Measurements from ENCODE around the gene SOX13.

The SOX13 gene

DNA sequence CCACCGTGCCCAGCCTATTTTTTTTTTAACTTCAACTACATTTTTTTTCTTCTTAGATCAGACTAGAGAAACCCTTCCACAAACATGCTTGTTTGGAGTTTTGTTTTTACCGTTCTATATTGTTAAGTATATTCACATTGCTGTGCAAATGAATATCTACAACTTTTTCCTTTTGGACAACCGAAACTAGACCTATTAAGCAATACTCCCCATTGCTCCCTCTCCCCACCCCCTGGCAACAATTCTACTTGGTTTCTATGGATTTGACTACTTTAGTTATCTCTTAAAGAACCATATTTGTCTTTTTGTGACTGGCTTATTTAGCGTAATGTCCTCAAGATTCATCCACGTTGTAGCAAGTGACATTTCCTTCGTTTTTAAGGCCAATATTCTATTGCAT, 59.8 kb downstream of the SOX13 start:
- DNase-seq, result no peak

DNA sequence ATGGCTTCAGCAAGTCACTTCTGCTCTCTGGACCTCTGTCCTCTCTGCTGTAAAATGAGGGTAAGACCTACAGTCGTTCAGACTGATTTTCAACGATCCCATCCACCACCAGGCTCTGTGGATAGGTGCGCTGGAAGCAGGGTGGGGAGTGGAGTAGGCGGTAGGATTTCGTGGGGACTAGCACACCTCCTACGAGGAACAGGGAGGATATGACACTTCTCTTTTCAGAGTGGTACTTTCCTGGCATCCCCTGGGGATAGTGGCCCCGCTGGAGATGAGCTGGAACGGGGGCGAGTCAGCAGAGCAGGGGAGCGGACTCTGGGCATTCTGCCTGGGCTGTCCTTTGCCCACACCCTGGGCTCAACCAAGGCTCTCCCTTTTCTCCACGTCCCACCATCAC, 61.2 kb downstream of the SOX13 start:
- DNase-seq, result no peak

DNA sequence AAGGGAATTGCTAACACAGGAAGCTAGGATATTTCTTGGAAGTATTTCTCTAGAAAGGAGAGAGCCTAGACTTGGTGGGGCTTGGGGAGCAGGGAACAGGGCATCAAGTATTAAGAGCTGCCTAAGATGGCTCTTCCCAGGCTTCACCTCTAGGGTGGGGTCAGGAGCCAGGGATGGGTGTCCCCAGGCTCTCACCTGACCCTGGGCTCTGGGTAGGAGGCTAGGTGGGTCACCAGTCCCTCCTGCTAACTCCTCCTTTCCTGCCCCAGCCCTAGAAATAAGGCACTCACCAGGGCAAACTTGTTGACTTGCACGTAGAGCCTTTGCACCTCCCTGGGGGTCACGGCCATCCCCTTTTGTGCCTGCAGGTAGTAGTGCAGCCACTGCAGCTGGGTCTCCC, 63.9 kb downstream of the SOX13 start:
- DNase-seq, result no peak

DNA sequence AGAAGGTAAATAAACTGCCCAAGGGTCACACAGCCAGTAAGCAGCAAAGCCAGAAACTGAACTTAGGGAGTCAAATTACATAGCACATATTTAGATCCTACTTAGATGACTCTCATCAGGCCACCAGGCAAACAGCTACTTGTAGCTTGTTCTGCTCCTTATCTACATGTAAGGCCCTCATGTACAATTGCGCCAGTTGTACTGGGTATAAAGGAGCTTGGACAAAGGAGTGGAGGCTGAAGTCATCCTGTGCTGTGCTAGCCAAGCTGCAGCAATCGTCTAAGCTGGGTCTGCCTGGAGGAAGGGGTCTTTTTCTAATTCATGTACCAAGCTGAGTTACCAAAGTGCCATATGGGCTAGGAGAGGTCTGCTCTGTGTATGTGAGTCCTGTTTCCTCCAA, 66.2 kb downstream of the SOX13 start:
- no peak for DNase-seq

DNA sequence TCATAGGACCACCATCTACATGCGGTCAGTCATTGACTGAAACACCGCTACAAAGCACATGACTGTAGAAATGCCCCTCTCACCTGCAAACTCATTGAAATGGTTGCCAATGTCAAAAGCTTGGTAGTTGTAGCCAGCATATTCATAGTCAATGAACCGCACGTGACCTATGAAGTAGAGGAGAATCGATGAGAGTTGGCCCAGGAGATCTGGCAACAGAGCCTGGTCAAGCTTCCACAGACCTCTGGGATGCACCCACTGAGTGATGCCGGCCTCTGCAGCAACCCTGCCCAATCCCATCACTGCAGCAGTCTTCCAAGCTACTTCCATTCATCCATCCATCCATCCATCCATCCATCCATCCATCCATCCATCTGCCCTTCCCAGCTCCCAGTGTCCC, 67.0 kb downstream of the SOX13 start:
- no peak for DNase-seq

DNA sequence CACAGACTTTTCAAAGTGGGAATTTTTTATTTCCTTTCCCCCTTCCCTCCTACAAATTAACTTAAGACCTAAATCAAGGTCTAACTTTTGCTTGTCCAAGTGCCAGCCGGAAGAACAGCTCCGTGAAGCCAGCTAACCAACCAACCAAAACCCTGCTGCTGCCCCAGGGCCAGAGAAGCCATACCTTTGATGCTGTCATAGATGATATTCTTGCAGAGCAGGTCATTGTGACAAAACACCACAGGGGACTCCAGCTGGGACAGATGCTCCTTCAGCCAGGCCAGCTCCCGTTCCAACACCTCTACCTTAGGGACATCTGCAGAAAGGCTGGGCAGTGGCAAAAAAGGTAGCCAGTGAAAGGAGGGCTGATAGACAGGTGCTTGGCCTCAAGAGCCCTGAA, 68.2 kb downstream of the SOX13 start:
- DNase-seq, result no peak

DNA sequence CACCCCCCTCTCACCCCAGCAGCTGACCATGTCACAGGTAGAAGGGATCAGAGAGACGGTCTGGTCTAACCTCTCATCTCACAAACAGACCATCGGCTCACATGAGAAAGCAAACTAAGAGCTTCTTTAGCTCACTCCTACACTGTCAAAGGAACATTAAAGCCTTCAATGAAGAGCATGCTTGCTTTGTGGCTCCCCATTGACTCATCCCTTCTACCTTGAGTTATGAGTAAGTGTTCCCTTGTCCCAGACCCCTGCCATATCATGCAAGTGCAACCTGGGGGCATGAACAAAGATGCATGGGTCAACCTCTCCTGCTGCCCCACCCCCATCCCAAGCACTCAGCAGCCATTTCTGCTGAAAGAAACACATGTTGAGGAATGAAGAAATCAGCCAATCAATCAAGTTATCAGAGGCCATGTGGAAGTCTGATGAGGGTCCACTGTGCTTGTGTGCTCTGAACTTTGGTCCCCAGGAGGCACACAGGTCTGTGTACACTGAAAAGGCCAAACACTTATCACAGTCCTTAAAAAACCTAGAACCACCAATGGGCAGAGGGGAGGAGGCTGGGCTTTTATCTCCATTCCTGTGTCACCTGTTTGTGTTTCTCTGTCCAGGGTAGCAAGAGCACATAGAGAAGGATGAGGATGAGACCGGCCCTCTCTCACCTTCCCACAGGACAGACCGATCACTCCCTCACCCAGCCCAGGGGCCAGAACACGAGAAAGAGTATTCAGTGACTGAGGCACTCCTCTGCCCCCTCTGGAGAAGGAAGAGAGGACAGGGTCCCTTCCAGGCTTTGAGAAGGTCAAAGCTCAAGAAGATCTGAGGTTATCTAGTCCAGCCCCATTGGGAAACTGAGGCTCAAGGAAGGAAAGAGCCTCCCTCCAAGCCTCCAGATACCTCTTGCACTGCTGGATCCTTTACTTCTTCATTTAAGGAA, 69.4 kb downstream of the SOX13 start:
- no peak for DNase-seq

DNA sequence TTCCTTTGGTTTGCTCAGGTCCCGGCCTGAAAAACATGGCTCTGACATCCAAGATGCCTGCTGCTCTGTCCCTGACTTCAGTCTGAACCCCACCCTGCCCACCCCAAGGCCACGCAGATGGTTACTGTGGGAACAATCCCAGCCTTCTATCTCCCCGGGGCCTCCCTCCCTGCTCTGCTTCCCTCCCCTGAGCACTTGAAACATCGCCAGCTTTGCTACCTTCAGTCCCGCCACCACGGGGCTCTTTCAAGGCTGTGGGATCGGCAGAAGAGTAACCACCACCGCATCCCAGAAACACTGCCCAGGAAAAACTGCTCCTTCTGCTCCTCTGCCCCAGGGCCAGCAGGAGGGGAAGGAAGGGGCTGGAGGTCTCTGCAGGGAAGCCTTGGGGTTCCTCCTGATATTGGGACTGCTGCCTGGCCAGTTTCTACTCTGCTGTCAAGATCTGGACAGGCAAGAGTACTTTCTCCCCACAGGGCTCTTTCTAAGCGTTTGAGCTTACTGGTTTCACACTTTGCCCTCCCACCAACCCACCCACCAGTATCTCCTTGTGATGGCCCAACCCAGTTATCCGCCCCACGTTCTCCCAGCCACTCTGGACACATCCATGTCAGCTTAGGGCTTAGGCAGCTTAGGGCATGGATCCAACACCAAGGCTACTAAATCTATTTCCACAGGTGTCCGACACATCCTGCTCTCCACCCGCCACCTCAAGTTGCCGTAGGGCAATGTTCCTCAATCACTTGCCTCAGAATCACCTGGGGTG, 70.5 kb downstream of the SOX13 start:
- no peak for DNase-seq

DNA sequence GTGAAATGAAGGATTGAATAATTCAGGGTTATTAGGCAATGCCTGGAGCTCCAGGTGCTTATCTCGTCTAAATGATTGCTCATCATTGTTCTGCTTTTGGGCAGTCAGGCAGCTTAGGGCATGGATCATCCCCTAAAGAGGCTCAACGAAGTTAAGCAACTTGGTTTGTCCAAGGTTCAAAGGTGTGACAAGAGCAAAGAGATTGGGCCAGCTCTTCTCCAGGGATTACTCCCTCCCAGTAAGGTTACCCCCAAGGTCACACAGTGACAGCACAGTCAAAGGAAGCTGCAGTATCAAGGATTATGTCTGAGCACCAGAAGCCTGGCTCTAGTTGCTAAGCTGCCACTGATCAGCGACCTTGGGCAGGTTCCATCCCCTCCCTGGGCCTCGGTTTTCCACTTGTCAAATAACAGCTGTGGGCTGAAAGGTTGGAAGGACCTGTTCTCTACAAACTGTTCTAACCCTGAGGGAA, 72.2 kb downstream of the SOX13 start:
- no peak for DNase-seq

DNA sequence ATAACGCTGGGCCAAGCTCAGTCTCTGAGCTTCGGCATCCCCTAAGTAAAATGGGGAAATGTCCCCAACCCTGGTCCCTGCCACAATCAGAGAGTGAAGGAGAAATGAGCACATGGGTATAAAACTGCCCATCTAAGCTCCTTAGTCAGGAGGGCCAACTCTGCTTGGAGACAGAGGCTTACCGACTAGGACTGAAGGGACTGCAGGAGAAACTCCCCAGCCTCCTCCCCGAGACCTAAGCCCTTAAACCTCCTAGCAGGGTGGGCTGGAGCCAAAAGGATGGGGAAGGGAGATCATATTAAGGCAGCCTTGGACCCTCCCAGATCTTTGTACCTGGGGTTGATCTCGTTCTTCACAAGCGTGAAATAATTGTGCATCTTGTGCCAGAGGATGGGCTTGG, 73.4 kb downstream of the SOX13 start:
- DNase-seq, result no peak

DNA sequence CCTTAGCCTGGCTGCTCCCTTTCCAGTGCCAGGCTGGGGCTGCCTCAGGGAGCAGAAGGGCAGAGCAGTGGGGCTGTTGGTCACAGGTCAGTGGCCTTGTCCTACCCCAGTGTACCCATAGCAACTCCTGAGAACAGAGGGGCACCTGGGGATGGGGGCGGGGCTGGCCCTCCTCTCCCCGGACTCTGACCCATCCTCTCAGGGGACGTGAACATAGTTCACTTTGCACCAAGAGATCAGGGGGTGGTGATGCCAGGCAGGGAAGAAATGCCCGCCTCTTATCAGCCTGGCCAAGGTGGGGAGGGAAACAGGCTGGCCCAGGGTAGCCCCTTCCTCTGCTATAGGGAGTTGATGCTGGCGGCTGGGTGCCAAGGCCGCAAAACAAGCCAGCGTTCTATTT, 74.0 kb downstream of the SOX13 start:
- no peak for DNase-seq

DNA sequence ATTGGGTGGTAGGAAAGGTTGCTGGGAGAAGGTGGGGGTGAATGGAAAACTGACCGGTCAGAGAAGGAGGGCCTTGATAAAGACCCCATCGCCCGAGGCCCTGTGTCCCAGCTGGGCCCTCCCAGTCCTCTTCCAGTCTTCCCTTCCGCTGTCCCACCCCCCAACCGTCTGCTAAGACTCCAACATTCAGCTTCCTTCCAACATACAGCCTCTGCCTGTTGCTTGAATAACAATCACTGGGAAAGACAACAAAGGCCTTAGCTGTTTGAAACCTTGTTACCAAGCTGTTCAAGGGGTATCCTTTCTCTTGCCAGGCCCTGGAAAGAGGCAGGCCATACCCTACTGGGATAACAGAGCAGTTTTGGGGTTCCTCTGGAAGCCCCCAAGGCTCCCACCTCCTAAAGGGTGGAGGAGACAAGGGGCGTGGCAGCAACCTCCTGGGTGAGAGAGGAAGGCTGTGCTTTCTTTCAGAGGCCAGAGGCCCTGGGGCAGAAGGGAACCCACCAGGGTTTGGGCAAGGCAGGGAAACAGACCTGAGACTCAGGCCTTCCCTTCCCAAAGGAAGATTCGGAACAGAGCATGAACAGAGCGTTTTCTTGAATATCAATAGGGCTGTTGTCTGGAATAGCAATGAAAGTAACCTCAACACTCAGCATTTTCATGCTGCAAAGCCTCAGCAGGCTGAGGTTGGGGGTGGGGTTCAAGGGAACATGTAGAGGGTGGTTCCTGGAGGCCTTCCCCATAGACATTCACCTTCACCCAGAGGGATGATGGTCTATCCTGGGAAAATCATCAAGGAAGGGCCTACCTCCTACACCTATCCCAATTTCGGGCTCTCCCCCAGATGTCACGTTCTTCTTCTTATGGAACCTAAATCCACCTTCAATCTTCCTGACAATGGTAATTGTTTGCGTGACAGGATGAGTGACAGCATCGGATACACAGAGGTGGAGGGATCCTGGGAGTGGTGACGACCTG, 74.8 kb downstream of the SOX13 start:
- DNase-seq, result no peak

DNA sequence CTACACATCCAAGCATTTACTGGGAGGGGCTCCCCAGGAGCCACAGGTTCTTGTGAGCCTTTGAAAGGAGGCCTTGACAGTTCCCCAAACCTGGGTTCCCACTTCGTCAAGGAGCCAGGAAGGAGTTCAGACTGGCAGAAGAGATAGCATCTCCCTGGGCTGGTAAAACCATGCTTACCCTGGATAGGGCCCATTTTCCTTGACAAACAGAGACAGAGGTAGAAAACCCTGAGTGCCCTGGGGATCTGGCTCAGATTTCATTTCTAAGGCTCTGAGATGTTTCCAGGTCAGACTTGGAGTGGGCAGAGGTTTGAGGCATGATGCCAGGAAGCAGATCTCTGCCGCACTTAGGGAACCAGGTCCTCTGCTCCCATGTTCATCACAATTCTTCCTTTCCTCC, 76.2 kb downstream of the SOX13 start:
- no peak for DNase-seq

DNA sequence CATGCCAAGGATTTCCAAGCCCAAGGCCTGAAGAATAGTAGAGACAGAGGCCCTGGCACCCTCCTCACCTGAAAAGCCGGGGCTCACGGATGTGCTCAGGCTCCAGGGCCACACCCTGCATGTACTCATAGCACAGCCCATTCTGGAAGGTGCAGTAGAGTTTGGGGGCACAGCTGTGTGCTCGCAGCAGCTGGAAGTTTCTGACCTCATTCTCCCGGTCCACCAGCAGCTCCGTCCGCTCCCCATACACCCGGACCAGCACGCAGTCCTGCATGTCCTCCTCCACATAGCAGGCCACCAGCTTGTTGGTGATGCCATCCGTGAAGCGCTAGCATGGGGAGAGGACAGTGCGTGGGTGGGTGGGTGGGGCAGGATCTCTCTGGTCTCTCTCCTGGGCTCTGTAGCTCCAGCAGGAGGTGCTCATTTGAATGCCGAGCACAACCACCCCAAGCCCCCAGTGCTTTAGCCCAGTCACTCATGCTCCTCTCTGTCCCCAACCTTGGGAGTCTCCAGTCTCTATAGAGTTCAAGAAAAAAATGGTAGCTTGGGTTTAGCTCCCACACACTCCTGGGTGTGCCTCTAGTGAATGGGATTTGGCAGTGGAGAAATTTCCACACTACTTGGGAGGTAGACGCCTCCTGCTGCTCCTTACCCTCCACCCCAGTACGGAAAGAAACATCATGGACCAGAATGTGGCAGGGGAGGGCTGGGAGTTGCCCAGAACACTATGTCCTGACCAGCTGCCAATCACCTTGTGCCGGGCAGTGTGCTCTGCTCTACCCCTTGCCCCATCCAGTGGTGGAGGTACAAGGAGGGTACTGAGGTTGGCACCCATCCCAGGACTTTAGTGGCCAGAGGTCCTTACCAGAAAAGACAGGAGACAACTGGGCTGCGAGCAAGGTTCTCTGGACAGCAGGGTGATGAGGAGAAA, 77.0 kb downstream of the SOX13 start:
- no peak for DNase-seq

DNA sequence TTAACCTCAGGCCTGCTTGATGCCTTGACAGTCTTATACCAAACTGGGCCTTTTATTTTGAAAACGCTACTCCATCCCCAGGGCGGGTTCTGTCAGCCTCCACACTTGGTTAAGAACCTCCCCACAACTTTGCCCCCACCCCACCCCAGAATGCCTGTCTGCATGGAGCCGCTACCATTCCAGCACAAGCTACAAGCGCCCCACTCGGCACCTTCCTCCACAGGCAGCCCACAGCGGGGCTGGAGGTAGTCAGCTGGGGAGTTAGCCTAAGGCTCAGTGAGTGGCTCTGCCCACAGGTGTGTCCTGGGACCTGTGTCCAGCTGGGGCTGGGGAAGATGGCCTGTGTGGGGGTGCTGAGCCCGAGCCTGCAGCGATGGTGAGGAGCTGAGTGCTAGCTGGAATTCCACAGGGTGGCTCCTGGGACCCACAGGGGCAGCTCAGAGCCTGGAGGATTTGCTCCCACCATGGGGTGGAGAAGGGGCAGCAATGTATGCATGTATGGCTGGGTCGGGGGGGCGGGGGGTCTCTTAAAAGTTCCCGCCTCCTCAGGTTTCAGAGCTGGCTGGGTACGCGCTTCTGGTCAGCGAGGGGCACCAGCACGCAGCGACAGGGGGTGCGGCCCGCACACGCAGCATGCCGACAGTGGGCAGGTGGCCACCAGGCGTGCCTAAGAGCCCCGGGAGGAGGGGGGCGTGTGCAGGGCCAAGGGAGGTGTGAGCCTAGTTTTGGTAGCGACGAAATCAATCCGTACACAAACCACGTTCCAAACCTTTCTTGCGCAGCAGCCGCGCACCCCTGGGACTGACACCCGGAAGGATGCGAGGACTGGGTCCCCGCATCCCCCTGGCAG, 78.0 kb downstream of the SOX13 start:
- DNase-seq, result no peak

DNA sequence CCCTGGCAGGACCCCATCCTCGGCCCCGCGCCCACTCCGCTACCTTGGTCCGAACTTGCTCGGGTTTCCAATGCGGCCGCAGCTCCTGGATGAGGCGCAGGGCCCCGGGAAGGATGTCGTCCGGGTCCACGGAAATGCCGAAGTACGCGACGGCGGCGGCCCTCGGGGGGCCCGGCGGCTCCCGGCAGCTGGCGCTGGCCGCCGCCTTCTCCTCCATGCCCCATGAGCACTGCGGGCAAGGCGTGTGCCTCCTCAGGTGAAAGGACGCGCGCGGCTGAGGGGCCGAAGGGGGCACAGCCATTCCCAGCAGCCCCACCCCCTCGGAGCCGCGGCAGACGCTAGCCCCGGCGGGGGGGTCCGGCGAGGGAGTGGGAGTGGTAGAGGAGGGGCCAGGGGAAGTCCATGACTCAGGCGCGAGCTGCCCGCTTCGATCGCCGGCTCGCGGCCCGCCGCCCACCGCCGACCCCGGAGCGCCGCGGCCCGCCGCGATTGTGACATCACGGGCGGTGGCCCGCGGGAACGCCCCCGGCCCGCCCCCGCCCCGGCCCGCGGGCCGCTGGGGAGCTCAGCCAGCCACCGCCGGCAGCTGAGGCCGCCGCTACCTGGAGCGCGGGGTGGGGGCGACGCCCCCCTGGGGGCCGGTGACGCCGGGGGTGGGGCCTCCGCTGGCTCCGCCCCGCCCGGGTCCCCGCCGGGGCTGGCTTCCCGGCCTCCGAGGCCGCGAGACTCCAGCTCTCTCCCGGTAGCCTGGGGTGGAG, 78.8 kb downstream of the SOX13 start, which contains the start of gene ETNK2:
TSS of gene ETNK2 (minus strand) at position 493 of the 758 bp plus-strand sequence. CDS start at position 301, 192 bp downstream.
- DNase-seq, result no peak

DNA sequence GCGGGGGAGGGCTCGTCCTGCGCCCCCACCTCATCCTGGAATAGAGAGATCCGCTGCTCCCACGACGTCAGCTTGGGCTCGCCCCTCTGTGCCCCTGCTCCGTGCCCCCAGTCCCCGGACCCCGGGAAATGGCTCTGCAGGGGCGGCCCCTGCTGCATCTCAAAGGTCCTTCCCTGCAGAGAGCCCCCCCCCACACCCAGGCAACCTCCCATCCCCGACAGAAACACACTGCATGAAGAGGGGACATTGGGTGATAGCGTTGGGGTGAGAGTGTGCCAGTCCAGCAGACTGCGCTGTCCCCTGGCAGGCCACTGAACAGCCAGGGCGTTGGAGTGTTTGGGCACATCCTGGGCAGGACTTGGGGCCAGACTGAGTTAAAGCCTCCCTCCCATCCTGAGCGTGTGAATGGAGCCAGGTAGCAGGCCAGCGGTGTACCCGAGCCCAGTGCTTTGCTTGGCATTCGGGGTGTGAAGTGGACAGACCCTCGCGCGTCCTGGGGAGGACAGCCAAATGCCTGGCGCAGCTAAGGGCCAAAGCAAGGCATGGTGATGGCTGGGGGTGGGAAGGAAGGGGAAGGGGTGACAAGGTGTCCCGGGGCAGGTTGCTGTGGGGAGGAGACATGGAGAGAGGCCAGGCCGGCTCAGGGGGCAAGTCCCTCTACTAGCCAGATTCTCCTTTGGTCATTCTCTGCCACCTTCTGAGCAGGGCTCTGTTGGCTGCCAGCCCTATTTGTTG, 79.6 kb downstream of the SOX13 start:
- no peak for DNase-seq

DNA sequence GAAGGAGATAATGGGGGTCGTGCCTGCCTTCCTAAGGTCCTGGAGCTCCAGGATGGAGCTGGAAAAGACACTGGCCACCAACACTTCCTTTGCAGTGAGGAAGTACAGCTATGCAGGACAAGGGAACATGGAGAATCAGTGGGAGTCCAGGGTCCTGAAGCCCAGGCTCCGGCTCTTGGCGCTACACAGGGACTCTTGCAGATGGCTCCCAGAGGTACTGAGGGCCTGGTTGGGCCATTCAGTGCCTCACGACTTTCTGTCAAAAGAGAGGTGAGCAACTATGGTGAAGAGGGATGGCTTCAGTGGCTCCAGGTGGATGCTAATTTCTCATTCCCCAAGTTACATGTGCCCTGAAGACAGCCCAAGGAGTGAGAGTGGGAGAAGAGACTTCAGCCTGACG, 80.8 kb downstream of the SOX13 start:
- no peak for DNase-seq
